HG02981 (cell line): ENCODE measurements around the gene PIP5K1B.

Experiments used
- ATAC-seq: cut with Tn5 transposase; IDR thresholded peaks from one replicate; pipeline ENCODE4 v1.9.1; 2021; ENCODE audit warnings: mild to moderate bottlenecking, moderate library complexity; ENCODE audit not compliant: unreplicated experiment

The PIP5K1B gene

DNA sequence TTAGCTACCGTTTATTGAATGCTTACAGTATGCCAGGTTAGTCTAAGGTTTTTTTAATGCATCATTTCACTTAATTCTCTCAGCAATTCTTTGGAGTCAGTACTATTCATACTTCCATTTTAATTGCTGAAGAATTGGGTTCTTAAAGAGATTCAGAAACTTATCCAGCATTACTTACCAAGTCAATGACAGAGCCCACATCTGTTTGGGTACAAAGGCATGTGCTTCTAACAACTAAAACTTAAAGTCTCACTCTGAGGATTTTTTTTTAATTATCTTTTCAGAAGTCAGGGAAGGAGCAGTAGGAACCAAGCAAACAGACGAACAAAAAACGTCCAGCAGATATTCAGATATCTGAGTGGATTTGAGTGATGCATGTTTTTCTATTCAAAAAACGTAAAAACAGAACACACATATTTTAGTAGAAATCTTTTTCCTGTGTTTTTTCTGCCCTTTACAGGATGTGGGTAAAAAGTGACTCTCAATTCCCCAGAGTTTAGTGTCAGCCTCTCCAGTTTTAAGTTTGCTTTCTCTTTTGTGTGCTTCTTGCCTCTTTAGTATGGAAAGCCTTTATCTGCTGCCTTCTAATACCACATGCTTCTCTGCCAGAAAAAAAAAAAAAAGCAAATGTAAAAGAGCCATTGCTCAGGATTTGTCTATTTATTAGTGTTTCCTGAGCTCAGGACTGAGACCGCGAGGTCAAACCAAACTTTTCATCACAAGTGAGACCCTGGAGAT, 190.9 kb downstream of the PIP5K1B start:
- peak; percentile 86 for ATAC-seq

DNA sequence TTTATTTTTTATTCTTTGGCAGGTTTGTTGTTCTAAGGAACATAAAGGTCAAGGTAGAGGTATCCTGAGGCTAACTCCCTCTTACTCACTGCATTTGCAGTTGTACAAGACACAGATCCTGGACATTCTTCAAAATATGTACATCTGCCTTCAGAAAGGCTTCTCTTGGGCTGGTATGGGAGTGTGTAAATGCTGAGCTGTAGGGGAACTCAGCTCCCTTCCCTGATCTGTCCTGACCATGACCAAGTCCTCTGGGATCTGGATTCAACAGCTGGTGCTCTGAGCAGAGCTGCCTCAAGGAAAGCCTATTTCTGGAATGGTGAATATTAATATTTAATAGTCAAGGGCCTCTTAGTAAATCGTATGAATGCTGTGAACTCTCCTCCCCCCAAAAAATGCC, 191.4 kb downstream of the PIP5K1B start:
- ATAC-seq: peak; percentile 9

DNA sequence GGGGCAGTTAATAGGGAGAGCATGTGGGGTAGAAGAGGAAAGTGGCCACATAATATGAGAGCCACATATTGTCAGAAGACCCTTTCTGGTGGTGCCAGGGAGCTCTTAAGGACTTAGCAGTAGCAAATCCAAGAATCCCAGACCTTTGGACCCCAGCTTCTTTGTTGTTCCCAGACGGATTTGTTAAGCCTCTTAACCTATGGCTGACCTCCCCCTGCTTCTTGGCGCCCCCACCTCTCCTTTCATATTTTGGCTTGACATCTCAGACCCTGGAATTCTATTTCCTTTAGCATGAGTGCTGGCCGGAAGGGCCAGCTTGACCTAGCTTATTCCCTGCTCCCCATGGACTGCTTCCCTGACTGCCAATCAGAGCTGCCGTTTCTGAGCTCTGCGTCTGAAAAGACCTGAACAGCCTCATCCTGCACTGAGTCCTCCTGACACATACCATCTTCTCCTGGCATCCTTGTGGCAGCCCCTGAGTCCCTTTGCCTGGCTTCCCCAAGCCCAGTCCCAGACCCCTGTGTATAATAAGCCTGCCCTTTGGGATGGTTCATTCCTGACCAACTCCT, 192.6 kb downstream of the PIP5K1B start:
- no peak for ATAC-seq

DNA sequence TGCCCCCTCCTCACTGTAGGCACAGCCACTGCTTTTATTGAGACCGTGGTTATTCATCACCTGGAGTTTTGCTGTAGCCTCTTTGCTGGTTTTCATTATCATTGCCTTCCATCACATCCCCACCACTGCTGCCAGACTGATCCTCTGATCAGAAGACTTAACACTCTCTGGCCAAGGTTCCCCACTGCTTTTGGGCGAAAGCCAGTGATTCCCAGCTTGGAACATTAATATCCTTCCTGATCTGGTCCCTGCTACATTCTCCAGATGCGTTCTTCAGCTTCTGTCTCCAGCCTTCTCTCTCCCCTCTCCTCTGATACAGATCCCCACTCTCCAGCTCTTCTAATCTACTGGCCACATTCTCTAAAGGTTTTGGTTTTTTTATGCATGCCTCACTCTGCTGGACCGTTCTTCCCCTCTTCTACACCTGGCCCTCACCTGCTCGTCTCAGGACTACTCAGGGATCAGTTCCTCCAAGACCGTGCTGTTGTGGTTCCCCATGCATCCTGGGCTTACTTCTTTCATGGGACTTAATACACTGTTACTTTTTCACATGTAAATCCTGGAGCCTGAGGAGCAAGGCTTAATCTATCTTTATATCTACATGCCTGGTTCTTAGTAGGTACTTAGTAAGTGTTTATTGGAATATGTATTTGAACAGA, 193.9 kb downstream of the PIP5K1B start:
- no peak for ATAC-seq

DNA sequence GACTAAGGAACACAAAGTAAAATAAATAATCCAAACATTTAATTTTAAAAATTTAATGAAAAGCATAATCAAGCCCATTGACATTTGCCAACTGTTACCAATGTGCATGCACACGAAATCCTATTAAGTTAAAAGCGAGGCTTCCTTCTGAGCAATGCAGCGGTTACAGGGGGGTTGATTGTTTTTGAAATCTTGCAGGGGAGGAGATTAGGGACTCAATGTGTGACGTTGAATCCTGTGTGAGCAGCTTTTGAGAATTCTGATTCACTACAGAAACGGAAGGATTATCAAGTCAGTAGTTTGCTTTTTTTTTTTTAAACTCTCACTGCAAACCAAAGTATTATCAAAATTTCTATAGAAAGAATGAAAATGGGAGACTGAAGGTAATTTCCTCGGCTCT, 199.4 kb downstream of the PIP5K1B start:
- no peak for ATAC-seq

DNA sequence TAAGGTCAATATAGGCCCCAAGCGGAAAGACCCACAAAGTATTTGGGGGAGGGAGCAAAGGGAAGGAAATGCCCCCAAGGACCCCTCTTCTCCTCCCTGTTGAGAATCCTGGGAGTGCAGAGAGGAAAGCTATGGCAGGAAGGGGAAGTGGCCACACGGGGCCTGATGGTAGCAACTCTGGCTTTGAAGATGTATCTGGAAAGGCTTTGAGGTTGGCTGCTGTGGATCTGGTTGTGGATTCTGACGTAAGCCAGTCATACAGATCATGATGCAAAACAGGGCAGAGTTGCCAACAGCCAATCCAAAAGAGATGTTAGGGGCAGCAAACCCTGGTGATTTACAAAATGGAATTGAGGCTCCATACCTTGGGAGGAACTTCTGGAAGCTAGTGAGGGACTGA, 200.1 kb downstream of the PIP5K1B start:
- ATAC-seq: no peak

DNA sequence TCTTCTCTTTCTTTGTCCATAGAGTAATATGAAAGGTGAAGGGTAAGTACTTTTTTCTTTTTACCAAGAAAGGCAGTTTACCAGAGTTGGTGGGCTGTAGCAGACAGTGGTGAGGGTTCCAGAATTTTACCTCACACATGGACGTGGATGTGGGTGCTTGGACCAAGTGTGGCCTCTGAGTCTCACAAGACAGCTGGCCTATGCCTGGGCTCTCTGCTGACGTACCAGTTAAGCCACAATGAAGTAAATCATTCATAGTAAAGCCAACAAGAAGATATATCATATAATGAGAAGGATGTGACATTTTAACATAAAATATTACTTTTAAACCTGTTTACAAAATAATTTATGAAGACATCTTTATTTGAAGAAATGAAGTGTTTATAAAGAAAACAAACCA, 202.9 kb downstream of the PIP5K1B start:
- ATAC-seq: no peak

DNA sequence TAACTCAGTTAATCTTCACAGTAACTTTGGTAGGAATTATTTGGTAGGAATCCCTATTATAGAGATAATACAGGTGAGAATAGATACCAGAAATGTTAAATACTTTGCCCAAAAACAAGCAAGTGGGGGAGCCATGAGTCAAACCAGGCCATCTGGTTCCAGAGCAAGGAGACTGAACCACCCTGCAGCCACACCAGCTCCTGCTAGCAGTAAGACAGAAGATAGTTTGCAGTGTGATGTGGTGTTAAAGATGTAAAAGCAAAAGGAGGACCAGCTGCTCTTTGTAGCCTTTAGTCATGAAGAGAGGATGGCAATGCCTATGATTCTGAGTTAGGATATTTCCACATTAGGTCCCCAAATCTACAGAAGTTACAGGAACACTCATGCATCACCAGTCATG, 207.5 kb downstream of the PIP5K1B start:
- peak; percentile 41 for ATAC-seq

DNA sequence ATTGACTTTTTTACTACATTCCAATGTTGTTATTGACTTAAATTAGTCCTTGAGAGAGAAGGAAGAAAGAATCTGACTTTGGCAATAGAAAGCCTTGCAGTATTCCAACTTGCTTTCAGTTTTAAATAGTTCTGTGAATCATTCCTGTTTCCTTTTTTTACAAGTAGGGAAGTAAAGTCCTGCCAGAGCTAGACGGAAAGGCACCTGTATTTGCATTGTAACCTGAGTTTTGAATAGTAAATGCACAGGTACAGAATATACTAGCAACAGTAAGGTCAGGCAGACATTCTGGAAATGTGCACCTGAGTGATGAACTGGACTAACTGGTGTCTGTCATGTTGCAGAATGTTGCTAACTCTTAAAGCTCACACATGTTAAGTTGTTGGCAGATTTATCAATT, 208.0 kb downstream of the PIP5K1B start:
- ATAC-seq: no peak

DNA sequence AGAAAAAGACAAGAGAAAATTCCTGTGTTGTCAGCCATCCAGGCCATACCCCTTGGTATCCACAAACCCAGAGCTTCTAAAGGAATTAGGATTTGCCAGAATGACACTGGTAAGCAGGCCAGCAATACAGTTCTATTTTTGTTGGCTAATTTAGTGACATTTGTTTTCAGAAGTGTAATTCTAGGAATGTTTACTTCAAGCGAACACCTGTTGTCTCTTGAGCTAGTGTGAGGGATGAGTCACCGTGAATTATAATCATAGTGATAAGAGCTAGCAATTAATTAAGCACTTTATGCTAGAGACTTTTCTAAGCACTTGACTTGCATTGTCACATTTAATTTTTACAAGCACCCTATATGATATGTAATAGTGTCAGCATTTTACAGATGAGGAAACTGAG, 209.7 kb downstream of the PIP5K1B start:
- ATAC-seq: no peak

DNA sequence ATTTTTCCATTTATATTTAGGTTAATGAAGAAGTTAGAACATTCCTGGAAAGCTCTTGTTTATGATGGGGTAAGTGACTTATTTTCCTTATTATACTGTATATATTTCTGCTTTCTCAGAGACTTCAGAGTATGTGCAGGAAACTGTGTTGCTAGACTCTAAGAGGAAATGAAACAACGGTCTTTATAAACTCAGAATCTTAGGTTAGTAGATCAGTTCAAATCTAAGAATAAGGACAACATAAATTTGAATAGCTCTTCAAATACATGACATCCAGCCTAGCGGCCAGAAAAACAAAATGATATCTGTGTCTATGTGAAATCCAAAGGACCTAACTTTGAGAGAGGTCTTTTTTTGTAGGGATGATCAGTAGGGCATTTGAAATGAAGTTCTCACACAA, 214.6 kb downstream of the PIP5K1B start:
- peak; percentile 64 for ATAC-seq

DNA sequence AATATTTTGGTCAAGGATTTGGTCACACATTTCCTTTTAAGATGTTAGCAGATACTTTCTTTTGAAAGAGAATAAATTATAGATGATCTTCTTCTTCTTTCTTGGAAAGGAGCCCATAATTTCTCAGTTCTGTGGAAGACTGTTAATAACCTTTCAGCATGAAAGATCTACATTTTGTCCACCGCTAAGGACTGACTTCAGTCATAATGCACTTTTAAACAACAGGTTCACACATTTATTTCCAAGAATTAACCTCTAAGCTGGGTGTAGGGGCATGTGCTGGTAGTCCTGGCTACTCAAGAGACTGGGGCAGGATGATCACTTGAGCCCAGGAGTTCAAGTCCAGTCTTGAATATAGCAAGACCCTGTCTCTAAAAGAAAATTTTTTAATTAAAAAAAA, 215.9 kb downstream of the PIP5K1B start:
- ATAC-seq: no peak

DNA sequence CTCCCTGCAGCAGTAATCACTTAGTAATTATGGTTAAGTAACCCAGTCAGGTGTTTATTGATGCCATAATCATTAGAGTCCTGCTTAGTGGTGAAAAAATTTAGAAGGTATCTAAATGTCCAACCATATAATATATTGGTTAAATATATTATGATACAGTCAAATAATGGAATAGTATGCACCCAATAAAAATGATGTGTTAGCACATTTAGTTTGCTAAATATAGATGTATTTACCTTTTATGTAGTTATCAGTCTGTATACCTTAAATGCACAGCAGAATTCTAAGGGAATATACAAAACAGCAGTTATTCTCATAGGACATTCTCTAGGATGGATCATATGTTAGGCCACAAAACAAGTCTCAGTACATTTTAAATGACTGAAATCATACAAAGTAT, 218.4 kb downstream of the PIP5K1B start:
- no peak for ATAC-seq

DNA sequence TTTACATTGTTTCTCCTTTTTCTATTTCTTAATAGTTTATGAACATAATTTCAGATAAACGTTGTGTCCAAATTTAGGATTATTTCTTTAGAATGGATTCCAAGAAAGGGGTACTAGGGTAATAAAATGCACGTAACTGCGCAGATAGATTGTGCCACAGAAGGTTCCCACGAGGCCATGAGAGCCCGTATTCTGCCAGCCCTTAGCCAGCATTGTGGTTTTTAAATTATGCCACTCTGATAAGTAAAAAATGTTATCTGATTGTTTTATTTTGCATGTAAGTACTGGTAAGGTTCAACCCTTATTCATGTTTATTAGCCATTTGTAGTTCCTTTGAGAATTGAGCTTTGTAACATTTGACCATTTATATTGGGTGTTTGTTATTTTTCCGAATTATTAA, 220.1 kb downstream of the PIP5K1B start:
- ATAC-seq: no peak

DNA sequence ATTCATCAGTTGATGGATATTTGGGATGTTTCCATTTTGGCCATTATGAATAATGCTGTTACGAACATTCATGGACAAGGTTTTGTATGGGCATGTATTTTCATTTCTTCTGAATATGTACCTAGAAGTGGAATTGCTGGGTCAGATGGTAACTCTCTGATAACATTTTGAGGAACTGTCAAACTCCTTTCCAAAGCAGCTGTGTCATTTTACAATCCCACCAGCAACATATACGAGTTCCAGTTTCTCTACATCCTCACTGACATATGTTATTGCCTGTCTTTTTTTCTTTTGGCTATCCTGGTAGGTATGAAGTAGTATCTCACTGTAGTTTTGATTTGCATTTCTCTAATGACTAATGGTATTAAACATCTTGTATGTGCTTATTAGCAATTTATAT, 222.1 kb downstream of the PIP5K1B start:
- ATAC-seq: no peak

DNA sequence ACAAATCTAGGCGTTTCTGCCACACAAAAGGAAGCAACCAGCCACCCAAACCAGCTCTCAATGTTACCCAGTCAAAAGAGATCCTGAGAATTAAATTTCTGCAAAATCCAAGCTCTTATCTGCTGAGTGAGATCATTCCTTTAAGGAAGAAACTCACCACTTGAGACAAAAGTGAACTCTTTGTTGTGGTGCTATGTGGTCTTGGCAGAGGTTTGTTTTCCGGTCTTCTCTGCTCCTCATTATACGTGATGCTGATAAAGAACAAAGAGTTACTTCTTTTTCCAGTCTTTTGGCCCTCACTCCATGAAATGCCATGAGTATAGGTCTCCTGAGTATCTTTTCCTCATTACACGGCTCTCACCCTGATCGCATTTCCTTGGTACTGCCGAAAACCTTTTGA, 226.8 kb downstream of the PIP5K1B start:
- no peak for ATAC-seq

DNA sequence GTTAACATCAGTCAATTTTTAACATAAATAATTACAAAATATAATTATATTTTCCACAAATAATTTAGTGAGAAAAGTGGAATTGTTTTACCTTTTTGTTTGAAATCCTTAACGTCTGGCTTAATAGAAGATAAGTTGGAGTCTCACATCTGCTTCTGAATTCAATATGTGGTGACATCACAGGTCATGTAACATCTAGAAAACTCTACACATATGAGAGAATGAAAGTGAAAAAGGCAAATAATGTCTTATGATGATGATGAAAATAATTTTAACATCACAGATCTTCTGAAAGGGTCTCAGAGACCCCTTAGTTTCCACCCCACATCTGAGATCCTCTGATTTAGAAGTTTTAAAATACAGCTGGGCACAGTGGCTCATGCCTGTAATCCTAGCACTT, 227.4 kb downstream of the PIP5K1B start:
- ATAC-seq: no peak

DNA sequence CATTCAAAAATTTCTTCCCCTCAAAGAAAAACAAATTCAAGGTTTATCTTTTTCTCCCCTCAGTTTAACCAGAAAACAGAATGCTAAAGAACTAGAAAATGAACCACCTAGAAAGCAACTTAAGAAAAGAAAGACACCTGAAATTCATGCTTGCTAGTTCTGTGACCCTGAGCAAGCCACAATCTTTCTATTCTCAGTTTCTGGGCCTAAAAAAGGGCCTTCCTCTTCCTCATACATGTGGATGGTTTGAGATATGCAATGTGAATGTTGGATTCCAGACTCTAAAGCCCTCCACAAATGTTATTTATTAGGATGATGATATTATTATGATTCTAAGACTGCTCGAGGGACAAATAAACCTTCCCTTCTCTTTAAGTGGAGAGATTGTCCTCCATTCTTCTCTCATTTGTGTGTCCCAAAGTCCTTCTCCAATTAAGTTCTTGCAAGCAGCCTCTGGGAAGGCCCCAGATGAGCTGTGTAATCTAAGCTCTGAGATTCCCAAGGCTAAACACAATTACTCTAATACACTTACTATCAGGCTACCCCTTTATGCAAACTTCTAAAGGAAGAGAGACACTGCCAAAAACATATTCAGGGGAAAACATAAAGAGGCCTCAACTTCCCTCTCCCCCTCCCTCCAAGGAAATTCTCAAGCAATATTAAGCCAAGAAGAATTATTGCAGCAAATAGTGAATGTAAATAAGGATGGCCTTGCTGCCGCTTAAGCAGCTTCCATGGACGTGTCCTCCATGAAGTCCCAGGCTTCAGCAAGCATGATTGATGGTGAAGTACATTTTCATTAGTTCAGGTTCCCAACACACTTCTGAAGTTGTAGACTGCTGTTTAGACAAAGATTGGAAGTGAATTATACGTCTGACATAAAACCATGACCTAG, 228.6 kb downstream of the PIP5K1B start:
- peak; percentile 95 for ATAC-seq

DNA sequence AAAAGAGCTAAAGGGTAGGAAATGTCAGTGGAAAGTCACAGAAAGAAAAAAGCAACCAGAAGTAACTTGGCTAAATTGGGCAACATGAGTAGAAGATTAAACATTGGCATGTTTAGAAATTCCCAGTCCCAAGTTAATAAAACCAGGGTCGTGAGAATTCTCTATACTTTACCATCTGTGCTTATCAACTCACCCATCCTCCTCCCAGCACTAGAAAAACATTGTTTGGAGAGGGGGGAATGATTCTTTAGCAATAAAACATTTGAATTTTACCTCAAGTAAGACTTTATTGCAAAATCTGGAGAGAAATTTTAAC, 229.2 kb downstream of the PIP5K1B start:
- ATAC-seq: no peak

DNA sequence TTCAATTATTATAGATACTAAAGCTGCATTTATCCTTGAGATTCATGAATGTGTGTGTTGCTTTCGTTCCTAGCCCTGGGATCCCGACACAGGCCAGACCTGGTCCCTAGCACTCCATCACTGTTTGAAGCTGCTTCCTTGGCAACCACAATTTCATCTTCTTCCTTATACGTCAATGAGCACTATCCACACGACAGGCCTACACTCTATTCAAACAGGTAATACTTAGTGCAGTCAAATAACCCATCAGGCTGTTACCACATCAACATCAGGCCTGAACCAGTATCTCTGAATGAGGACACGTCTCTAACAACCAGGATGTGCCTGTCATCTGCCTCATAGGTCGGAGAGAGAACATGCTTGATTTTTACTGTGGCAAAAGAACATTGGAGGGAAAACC, 235.5 kb downstream of the PIP5K1B start:
- ATAC-seq: no peak

DNA sequence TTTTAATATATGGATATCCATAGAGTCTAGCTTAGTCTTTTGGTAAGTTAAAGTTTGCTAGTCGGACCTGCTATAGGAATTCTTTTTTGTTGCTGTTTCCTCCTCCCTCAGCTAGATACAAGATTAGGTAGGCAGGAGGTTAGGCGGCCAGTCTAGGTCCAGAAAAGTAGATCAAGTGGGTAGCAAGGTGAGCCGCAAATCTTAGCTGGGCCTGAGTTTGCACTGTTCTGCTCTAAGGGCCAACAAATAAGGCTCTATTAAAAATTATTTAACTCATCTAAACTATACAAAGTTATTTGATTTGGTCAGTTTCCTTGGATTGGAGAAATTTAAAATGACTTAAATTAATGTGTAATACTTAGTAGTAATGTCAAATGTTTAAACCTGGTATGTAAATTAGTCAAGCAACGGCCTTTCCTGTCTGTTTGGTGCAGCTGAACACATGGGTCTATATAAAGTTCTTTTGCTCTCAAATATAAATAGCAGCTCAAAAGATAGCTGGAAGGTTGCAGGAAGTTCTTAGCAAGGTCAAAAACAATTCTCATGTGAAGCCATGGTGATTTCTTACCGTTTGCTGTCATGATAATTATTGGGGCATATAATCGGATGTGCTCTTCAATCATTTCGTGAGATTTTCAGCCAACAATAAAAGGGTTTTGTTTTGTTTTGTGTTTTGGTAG, 236.9 kb downstream of the PIP5K1B start:
- ATAC-seq: no peak
